Measurements from ENCODE around the gene CITED4.
A peak's percentile ranks its signal among the peaks of the same experiment; 100 is the strongest.

The CITED4 gene

GRCh38 chr1:40831001-40831732 is 31.0 kb downstream of the CITED4 start:
- no peak for DNase-seq

- no peak for DNase-seq
Measured at GRCh38 chr1:40830419-40830943, 31.7 kb downstream of the CITED4 start.

- DNase-seq = no peak
Measured at GRCh38 chr1:40829631-40830245, 32.4 kb downstream of the CITED4 start.

GRCh38 chr1:40825996-40826395 is 36.2 kb downstream of the CITED4 start:
- DNase-seq = no peak

- no peak for DNase-seq
Measured at GRCh38 chr1:40825435-40825788, 36.8 kb downstream of the CITED4 start.

- DNase-seq = no peak
Measured at GRCh38 chr1:40824591-40825434, 37.4 kb downstream of the CITED4 start.

GRCh38 chr1:40823983-40824382 is 38.2 kb downstream of the CITED4 start:
- no peak for DNase-seq

GRCh38 chr1:40823345-40823744 is 38.8 kb downstream of the CITED4 start:
- no peak for DNase-seq

- DNase-seq = no peak
Measured at GRCh38 chr1:40822890-40823289, 39.3 kb downstream of the CITED4 start.

GRCh38 chr1:40820911-40821693 is 41.1 kb downstream of the CITED4 start:
- no peak for DNase-seq

- DNase-seq = no peak
Measured at GRCh38 chr1:40820251-40820797, 41.8 kb downstream of the CITED4 start.

- DNase-seq = no peak
Measured at GRCh38 chr1:40819101-40819500, 43.1 kb downstream of the CITED4 start.

- peak; percentile 94 for DNase-seq
Measured at GRCh38 chr1:40818264-40818961, 43.8 kb downstream of the CITED4 start.

GRCh38 chr1:40817791-40818263 is 44.3 kb downstream of the CITED4 start:
- no peak for DNase-seq

GRCh38 chr1:40815420-40815819 is 46.7 kb downstream of the CITED4 start:
- no peak for DNase-seq

All from activated effector memory CD4-positive, alpha-beta T cell treated with anti-CD3 and anti-CD28 coated beads, Interleukin-2, amount 50 U/mL, for 16 hours (primary cell).